ENCODE results near the gene CAPN13. TPM values are rescaled to one million over a fixed set of nuclear protein-coding genes. Genes with fewer than 3 reads are reported as not detected.

CAPN13 gene, protein sequence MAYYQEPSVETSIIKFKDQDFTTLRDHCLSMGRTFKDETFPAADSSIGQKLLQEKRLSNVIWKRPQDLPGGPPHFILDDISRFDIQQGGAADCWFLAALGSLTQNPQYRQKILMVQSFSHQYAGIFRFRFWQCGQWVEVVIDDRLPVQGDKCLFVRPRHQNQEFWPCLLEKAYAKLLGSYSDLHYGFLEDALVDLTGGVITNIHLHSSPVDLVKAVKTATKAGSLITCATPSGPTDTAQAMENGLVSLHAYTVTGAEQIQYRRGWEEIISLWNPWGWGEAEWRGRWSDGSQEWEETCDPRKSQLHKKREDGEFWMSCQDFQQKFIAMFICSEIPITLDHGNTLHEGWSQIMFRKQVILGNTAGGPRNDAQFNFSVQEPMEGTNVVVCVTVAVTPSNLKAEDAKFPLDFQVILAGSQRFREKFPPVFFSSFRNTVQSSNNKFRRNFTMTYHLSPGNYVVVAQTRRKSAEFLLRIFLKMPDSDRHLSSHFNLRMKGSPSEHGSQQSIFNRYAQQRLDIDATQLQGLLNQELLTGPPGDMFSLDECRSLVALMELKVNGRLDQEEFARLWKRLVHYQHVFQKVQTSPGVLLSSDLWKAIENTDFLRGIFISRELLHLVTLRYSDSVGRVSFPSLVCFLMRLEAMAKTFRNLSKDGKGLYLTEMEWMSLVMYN
- 1 to 10 TPM in 1 of 2 donors, not detected in 1; 1.1 TPM for total RNA-seq

DNA sequence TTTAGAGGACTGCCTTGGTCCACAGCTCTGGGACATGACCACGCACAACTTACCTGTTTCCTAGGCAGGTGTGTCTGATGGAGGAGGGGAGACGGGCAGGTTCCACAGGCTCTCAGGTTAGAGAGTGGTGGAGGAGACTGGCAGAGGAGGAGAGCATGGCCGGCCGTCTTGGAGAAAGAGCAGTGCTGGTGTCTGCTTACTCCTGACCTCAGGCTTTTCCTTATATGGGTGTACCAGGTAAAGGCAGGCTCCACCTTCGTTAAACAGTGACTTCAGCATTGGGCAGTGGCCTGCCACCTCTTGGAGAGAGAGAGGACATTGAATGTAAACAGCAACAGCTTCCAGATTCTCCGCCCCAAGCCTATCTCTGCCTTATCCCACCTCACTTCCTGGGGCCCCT lies at the start of gene CAPN13:
Gene CAPN13 (minus strand): TSS at position 198 of the 400 bp plus-strand sequence. CDS start 20,121 bp downstream, outside the sequence.
- no peak within 1 kb of the TSS for H3K27ac ChIP-seq
- H3K4me1 ChIP-seq (ENCODE audit: control insufficient read depth in 1 of 2, low read depth in 2 of 2), result peaks cover 0 to 11% of the 10 kb centered on the region in 2 donors
- H3K27me3 ChIP-seq (replicated peaks; ENCODE audit: insufficient read depth), result no peaks in the 10 kb centered on the region
- no peak for DNase-seq (ENCODE audit: low spot score)
- no peak within 1 kb of the TSS for H3K4me3 ChIP-seq
- no peaks in the 10 kb centered on the region for H3K36me3 ChIP-seq
- H3K9me3 ChIP-seq, result no peaks in the 10 kb centered on the region
- no peak for ATAC-seq (ENCODE audit: insufficient number of reproducible peaks, low FRiP score, low read depth)
- TF ChIP-seq, protein P1, sequence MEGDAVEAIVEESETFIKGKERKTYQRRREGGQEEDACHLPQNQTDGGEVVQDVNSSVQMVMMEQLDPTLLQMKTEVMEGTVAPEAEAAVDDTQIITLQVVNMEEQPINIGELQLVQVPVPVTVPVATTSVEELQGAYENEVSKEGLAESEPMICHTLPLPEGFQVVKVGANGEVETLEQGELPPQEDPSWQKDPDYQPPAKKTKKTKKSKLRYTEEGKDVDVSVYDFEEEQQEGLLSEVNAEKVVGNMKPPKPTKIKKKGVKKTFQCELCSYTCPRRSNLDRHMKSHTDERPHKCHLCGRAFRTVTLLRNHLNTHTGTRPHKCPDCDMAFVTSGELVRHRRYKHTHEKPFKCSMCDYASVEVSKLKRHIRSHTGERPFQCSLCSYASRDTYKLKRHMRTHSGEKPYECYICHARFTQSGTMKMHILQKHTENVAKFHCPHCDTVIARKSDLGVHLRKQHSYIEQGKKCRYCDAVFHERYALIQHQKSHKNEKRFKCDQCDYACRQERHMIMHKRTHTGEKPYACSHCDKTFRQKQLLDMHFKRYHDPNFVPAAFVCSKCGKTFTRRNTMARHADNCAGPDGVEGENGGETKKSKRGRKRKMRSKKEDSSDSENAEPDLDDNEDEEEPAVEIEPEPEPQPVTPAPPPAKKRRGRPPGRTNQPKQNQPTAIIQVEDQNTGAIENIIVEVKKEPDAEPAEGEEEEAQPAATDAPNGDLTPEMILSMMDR (IDR thresholded peaks at IDR 0.05), result no peak

DNA sequence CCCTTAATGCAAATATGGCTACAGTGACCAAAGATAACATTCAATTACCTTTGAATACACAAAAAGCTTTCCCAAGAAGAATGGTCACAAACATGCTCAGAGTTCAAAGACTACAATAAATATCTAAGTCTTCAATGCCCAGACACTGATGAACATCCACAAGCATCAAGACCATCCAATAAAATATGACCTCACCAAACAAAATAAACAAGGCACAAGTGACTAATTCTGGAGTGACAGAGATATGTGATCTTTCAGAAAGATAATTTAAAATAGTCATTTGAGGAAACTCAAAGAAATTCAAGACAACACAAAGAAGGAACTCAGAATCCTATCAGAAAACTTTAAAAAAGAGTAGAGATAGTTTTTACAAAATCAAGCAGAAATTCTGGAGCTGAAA lies 40.6 kb upstream of the CAPN13 start:
- Histone ChIP-seq H3K36me3 (no peaks in the 10 kb centered on the region), H3K27me3 (replicated peaks; ENCODE audit: insufficient read depth) (no peaks in the 10 kb centered on the region), H3K9me3 (peaks cover 3% of the 10 kb centered on the region), H3K4me1 (ENCODE audit: control insufficient read depth in 1 of 2, low read depth in 2 of 2) (no peaks in the 10 kb centered on the region), H3K4me3 (no peak overlapping the region), H3K27ac (no peak overlapping the region)
- DNase-seq (ENCODE audit: low spot score) (no peak), ATAC-seq (ENCODE audit: insufficient number of reproducible peaks, low FRiP score, low read depth) (no peak)
- TF ChIP-seq, protein P1 (IDR thresholded peaks at IDR 0.05), result no peak

DNA sequence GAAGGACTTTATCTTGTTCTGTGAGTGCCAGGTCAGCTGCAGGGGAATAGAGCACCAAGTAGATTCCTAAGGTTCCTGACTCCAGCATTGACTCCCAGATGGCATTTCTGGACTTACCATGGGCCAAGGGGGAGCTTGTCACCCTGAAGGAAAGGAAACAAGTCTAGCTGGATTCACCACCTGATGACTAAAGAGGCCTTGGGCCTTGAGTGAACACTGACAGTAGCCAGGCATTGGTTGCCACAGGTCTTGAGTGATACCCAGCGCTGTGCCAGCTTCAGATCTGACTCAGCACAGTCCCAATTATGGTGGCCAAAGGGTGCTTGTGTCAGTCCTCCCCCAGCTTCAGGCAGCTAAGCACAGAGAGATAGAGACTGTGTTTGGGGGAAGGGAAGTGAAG lies 40.1 kb upstream of the CAPN13 start:
- Histone ChIP-seq H3K9me3 (peaks cover 3% of the 10 kb centered on the region), H3K27me3 (replicated peaks; ENCODE audit: insufficient read depth) (no peaks in the 10 kb centered on the region), H3K27ac (no peak overlapping the region), H3K4me1 (ENCODE audit: control insufficient read depth in 1 of 2, low read depth in 2 of 2) (no peaks in the 10 kb centered on the region), H3K4me3 (no peak overlapping the region), H3K36me3 (no peaks in the 10 kb centered on the region)
- ATAC-seq (ENCODE audit: insufficient number of reproducible peaks, low FRiP score, low read depth) (no peak), DNase-seq (ENCODE audit: low spot score) (no peak)
- TF ChIP-seq, protein P1 (IDR thresholded peaks at IDR 0.05), result no peak

DNA sequence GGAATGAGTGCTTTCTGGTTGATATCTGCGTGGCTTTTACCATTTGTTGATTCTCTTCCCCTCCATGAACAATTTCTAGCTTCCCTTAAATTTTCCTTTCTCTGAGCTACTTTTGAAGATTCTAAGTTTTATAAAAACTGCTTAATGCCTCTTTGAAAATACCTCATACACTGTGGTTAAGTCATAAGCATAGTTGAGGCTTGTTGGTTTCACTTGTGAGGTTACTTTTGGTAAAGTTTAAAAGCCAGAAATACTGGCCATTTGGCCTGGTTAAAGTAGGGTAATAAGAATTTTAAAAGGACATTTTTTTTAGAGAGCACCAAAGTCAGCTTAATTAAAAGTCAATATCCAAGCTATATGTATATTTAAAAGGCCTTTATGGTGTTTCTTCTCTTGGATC lies 21.3 kb upstream of the CAPN13 start:
- H3K36me3 ChIP-seq, result no peaks in the 10 kb centered on the region
- no peak overlapping the region for H3K4me3 ChIP-seq
- no peaks in the 10 kb centered on the region for H3K9me3 ChIP-seq
- ATAC-seq (ENCODE audit: insufficient number of reproducible peaks, low FRiP score, low read depth) (no peak), DNase-seq (ENCODE audit: low spot score) (no peak)
- no peaks in the 10 kb centered on the region for H3K4me1 ChIP-seq (ENCODE audit: control insufficient read depth in 1 of 2, low read depth in 2 of 2)
- no peak overlapping the region for H3K27ac ChIP-seq
- TF ChIP-seq, protein P1 (IDR thresholded peaks at IDR 0.05), result no peak
- H3K27me3 ChIP-seq (replicated peaks; ENCODE audit: insufficient read depth), result no peaks in the 10 kb centered on the region

DNA sequence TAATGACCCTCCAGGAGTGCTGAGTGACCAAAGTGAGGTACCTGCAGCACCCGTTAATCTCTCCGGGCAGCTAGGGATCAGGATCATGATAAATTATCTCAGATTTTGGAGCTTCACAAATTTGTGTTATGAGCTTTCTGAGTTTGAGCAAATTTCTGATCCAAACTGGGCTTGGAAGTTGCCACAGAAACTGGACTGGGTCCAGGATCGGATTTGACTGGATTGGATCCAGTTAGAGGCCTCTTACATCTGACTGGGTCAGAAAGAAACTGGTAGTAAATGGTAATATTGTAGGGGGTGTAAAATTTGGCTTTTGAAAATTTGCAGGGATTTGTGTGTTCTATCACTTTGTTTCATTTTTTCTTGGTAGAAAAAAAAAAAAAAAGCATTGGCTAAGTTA lies 19.7 kb upstream of the CAPN13 start:
- H3K36me3 ChIP-seq, result no peaks in the 10 kb centered on the region
- H3K4me1 ChIP-seq (ENCODE audit: control insufficient read depth in 1 of 2, low read depth in 2 of 2), result no peaks in the 10 kb centered on the region
- no peaks in the 10 kb centered on the region for H3K9me3 ChIP-seq
- TF ChIP-seq, protein P1 (IDR thresholded peaks at IDR 0.05), result no peak
- no peak overlapping the region for H3K4me3 ChIP-seq
- DNase-seq (ENCODE audit: low spot score) (no peak), ATAC-seq (ENCODE audit: insufficient number of reproducible peaks, low FRiP score, low read depth) (no peak)
- no peak overlapping the region for H3K27ac ChIP-seq
- H3K27me3 ChIP-seq (replicated peaks; ENCODE audit: insufficient read depth), result no peaks in the 10 kb centered on the region

All from thoracic aorta (tissue), 2 donors.